ENCODE measurements around the gene CSNK1G2.
A peak's percentile ranks its signal among the peaks of the same experiment; 100 is the strongest.

Gene CSNK1G2

DNA sequence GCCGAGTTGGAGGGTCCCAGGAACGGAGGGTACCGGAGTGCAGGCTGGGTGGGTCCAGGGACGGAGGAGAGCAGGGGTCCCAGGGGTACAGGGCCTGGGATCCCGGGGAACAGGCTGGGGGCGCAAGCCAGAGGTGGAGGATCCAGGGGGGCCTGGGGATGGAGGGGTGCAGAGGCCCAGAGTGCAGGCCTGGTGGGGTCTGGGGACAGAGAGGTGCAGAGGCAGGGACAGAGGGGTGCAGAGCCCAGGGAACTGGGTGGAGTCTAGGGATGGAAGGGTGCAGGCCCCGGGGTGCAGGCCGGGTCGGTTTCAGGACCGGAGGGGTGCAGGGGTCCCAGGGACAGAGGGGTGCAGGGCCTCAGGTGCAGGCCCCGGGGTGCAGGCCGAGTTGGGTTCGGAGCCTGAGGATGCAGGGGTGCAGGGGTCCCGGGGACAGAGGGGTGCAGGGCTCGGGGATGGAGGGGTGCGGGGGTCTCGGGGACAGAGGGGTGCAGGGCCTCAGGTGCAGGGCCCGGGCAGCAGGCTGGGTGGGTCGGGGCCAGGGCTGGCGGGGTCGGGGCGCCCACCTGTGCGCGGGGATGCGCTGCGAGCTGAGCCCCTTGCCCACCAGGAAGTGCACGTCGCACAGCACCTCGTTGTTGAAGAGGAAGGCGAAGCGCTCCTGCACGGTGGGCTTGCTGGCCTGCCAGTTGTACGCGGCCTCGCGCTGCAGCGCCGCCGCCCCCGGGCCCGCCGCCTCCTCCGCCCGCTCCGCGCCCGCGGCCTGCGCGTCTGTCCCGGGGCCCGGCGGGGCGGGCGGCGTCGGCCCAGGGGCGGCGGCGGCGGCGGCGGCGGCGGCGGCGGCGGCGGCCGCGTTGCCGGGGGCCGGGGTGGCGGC is 74.0 kb downstream of the CSNK1G2 start:
- DNase-seq (ENCODE audit: extremely low read depth in 1 of 2, low read depth in 1 of 2): no peak

GRCh38 chr19:2015608-2015950 is 74.6 kb downstream of the CSNK1G2 start, which contains the start of gene BTBD2:
Gene BTBD2, minus strand, starts transcription at chr19:2015714. Its CDS starts 11 bp downstream, at chr19:2015703.
- peak in 1 of 2 donors; percentile 42 for DNase-seq (ENCODE audit: extremely low read depth in 1 of 2, low read depth in 1 of 2)

- DNase-seq (ENCODE audit: extremely low read depth in 1 of 2, low read depth in 1 of 2): no peak
Measured at GRCh38 chr19:2016041-2016807, 75.3 kb downstream of the CSNK1G2 start.

- no peak for DNase-seq (ENCODE audit: extremely low read depth in 1 of 2, low read depth in 1 of 2)
Measured at GRCh38 chr19:2018752-2019151, 77.8 kb downstream of the CSNK1G2 start.

DNA sequence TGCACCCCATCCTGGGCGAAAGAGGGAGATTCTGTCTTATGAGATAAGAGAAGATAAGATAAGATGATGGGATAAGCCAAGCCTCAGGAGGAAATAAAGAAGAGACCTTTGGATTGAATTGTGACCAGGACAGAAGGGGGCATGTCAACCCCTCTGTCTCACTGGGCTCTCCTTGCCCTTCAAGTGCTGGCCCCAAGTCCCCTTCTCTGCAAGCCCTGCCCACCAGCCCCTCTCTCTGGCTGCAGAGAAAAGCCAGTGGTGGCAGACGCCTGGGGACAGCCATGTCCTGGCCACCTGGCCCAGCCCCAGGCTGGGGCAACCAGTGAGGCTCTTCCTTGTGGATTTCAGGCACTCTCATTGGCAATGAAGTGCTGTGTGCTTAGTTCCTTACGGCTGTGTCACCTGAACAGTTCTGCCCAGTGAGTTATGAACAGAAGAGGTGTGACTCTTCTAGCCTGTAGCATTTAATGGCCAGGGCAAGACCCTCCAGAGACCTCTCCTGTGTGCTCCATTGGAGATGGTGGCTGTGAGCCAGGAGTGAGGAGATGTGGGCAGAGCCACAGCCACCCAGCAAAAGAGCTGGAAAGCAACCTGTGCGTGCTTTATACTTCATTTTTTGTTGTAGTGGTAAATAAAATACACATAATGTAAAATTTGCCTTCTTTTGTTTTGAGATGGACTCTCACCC is 80.6 kb downstream of the CSNK1G2 start:
- no peak for DNase-seq (ENCODE audit: extremely low read depth in 1 of 2, low read depth in 1 of 2)

DNA sequence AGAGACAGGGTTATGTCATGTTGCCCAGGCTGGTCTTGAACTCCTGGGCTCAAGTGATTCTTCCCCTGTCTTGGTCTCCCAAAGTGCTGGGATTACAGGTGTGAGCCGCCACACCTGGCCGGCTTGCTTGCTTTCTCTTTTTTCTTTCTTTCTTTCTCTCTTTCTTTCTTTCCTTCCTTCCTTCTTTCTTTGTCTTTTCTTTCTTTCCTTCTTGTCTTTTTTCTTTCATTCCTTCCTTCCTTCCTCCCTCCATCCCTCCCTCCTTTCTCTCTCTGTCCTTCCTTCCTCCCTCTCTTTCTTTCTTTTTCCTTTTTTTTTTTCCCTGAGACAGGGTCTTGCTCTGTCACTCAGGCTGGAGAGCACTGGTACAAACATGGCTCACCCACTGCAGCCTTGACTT is 81.3 kb downstream of the CSNK1G2 start:
- no peak for DNase-seq (ENCODE audit: extremely low read depth in 1 of 2, low read depth in 1 of 2)

GRCh38 chr19:2026770-2027169 is 85.8 kb downstream of the CSNK1G2 start:
- DNase-seq (ENCODE audit: extremely low read depth in 1 of 2, low read depth in 1 of 2): no peak

- no peak for DNase-seq (ENCODE audit: extremely low read depth in 1 of 2, low read depth in 1 of 2)
Measured at GRCh38 chr19:2027361-2027760, 86.4 kb downstream of the CSNK1G2 start.

All from activated CD8-positive, alpha-beta memory T cell treated with anti-CD3 and anti-CD28 coated beads for 1 hour (primary cell).